DND-41 (cell line): ENCODE measurements around the gene CAMP.

Experiments
- ATAC-seq: fragments of 200-7000 bp; cut with Tn5 transposase; 3 replicates; pipeline ENCODE4 v1.9.1; 2021; ENCODE audit warnings: low read depth; ENCODE audit not compliant: insufficient read depth
- DNase-seq: peaks from one replicate; pipeline ENCODE4 v3.0.0-alpha.2; 2020
- H2AFZ ChIP-seq: 2 replicates; pipeline ENCODE4 v1.6.0; 2012; ENCODE audit warnings: low read depth, low read length
- H3K27ac ChIP-seq: 2 replicates; pipeline ENCODE4 v1.5.1; 2012; ENCODE audit warnings: low read length, inconsistent platforms
- H3K27me3 ChIP-seq: fragments of 200-600 bp; sonication (generic); 2 replicates; pipeline ENCODE4 v1.6.0; 2012; ENCODE audit warnings: low read length, mild to moderate bottlenecking, inconsistent platforms; ENCODE audit not compliant: insufficient read depth, poor library complexity
- H3K36me3 ChIP-seq: 2 replicates; pipeline ENCODE4 v1.5.1; 2012; ENCODE audit warnings: low read length, inconsistent platforms; ENCODE audit not compliant: insufficient read depth
- H3K4me1 ChIP-seq: 2 replicates; pipeline ENCODE4 v1.5.1; 2012; ENCODE audit warnings: mild to moderate bottlenecking, low read length; ENCODE audit not compliant: insufficient read depth
- H3K4me2 ChIP-seq: 2 replicates; pipeline ENCODE4 v1.6.0; 2012; ENCODE audit warnings: mild to moderate bottlenecking, moderate library complexity, low read length, inconsistent platforms; ENCODE audit not compliant: insufficient read depth
- H3K4me3 ChIP-seq, 2 experiments: fragments of 200-600 bp in 1 of 2; shearing (Covaris generic) in 1 of 2; 2 replicates each; pipeline ENCODE4 v1.5.1; 2012 to 2016; ENCODE audit warnings: inconsistent platforms in 2 of 2, low read length in 2 of 2, mild to moderate bottlenecking in 2 of 2, low read depth in 1 of 2, moderate library complexity in 1 of 2
- H3K79me2 ChIP-seq: 2 replicates; pipeline ENCODE4 v1.6.0; 2012; ENCODE audit warnings: low read length, inconsistent platforms; ENCODE audit not compliant: insufficient read depth
- H3K9ac ChIP-seq: 2 replicates; pipeline ENCODE4 v1.6.0; 2012; ENCODE audit warnings: low read depth, mild to moderate bottlenecking, inconsistent platforms, low read length, moderate library complexity
- H3K9me3 ChIP-seq: 2 replicates; pipeline ENCODE4 v1.5.1; 2012; ENCODE audit warnings: low read length, moderate library complexity, mild to moderate bottlenecking, inconsistent platforms; ENCODE audit not compliant: insufficient read depth, severe bottlenecking
- H4K20me1 ChIP-seq: 2 replicates; pipeline ENCODE4 v1.6.0; 2012; ENCODE audit warnings: low read length; ENCODE audit not compliant: insufficient read depth
- EZH2 ChIP-seq: IDR thresholded peaks from 3 replicates; pipeline ENCODE4 v1.6.1; 2012; ENCODE audit warnings: borderline replicate concordance, low read depth, mild to moderate bottlenecking, moderate library complexity, low read length, inconsistent platforms; ENCODE audit not compliant: severe bottlenecking
- TF ChIP-seq, protein P1 (sequence below): IDR thresholded peaks from 2 replicates; pipeline ENCODE4 v1.5.1; 2012; ENCODE audit warnings: borderline replicate concordance, low read length, moderate library complexity, mild to moderate bottlenecking; ENCODE audit not compliant: poor library complexity, severe bottlenecking; ENCODE audit errors: extremely low read depth

CAMP gene

DNA sequence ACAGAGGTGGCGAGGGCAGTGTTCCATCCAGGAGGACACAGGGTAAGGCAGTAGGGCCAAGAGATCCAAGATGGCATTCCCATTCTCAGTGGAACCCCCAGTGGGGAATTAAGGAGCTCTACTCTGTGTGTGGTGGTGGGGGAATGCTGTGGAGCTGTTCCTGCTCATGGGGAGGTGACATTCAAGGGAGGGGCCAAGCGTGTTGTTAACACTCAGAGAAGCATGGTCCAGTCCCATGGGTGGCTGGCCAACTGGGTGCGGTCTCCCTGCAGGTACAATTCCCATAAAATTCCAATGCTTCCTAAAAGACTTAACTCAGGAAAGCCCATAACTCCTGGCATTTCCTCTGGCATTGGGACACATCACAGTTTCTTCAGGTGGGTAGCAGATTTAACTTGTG lies 2.3 kb downstream of the CAMP start:
- H3K4me3 ChIP-seq: no peak overlapping the region
- H3K4me1 ChIP-seq: no peaks in the 10 kb centered on the region
- H4K20me1 ChIP-seq: no peaks in the 10 kb centered on the region
- H3K9me3 ChIP-seq: no peaks in the 10 kb centered on the region
- no peak overlapping the region for H3K27ac ChIP-seq
- ATAC-seq (no peak), DNase-seq (no peak)
- no peaks in the 10 kb centered on the region for H3K27me3 ChIP-seq
- TF ChIP-seq EZH2: no peak
- TF ChIP-seq, protein P1, sequence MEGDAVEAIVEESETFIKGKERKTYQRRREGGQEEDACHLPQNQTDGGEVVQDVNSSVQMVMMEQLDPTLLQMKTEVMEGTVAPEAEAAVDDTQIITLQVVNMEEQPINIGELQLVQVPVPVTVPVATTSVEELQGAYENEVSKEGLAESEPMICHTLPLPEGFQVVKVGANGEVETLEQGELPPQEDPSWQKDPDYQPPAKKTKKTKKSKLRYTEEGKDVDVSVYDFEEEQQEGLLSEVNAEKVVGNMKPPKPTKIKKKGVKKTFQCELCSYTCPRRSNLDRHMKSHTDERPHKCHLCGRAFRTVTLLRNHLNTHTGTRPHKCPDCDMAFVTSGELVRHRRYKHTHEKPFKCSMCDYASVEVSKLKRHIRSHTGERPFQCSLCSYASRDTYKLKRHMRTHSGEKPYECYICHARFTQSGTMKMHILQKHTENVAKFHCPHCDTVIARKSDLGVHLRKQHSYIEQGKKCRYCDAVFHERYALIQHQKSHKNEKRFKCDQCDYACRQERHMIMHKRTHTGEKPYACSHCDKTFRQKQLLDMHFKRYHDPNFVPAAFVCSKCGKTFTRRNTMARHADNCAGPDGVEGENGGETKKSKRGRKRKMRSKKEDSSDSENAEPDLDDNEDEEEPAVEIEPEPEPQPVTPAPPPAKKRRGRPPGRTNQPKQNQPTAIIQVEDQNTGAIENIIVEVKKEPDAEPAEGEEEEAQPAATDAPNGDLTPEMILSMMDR: no peak
- no peaks in the 10 kb centered on the region for H3K79me2 ChIP-seq
- H2AFZ ChIP-seq: no peak overlapping the region
- no peaks in the 10 kb centered on the region for H3K36me3 ChIP-seq
- no peak overlapping the region for H3K4me2 ChIP-seq
- H3K9ac ChIP-seq: no peak overlapping the region

DNA sequence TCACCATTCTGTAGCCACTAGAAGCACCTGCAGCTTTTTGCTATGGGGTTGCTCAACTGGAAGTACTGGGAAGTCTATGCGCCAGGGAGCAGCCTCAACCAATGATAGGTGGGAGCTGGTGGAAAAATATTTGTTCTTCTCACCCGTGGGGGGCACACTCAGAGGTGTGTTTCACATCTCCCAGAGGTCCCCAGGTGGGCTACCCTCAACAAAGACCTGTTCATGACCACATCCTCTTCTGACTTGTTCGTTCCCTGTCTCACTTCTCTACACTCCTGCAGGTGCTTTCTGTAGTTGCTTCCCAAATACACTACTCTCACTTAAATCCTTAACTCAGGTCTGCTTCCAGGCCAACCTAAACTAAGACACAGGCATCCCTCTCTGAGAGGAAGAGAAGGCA lies 3.6 kb downstream of the CAMP start:
- Histone ChIP-seq H2AFZ (no peak overlapping the region), H4K20me1 (no peaks in the 10 kb centered on the region), H3K27me3 (no peaks in the 10 kb centered on the region), H3K36me3 (no peaks in the 10 kb centered on the region), H3K4me2 (no peak overlapping the region), H3K27ac (no peak overlapping the region), H3K4me1 (no peaks in the 10 kb centered on the region), H3K9ac (no peak overlapping the region), H3K79me2 (no peaks in the 10 kb centered on the region), H3K4me3 (no peak overlapping the region), H3K9me3 (no peaks in the 10 kb centered on the region)
- TF ChIP-seq EZH2: no peak
- TF ChIP-seq, protein P1: no peak
- no peak for DNase-seq
- peak; percentile 37; the same call in 1 of the 3 replicates for ATAC-seq

DNA sequence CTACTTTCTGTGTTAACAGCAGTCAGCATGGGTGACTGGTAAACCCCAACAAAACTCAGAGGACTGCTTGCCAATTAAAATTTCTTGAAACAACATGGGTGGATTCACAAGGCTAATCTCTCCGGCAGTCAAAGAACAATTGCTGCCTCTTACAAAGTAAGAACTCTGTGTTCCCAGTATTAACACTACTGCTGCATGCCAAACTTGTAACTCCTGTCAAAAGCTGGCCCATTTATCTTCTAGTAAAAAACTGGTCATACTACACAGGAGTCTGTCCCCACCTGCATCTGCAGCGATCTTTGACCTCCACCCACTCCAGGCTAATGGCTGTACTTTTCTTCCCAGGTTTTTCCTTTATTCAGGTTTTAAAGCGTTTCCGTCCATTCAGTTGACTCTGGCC lies 8.9 kb downstream of the CAMP start:
- H3K27ac ChIP-seq: no peak overlapping the region
- H3K36me3 ChIP-seq: no peaks in the 10 kb centered on the region
- no peak overlapping the region for H3K4me3 ChIP-seq
- H3K4me2 ChIP-seq: no peak overlapping the region
- no peaks in the 10 kb centered on the region for H3K9me3 ChIP-seq
- DNase-seq (no peak), ATAC-seq (no peak)
- no peaks in the 10 kb centered on the region for H3K79me2 ChIP-seq
- no peak overlapping the region for H2AFZ ChIP-seq
- no peaks in the 10 kb centered on the region for H3K4me1 ChIP-seq
- TF ChIP-seq, protein P1: no peak
- no peak for TF ChIP-seq EZH2
- H3K9ac ChIP-seq: no peak overlapping the region
- H3K27me3 ChIP-seq: no peaks in the 10 kb centered on the region
- no peaks in the 10 kb centered on the region for H4K20me1 ChIP-seq

DNA sequence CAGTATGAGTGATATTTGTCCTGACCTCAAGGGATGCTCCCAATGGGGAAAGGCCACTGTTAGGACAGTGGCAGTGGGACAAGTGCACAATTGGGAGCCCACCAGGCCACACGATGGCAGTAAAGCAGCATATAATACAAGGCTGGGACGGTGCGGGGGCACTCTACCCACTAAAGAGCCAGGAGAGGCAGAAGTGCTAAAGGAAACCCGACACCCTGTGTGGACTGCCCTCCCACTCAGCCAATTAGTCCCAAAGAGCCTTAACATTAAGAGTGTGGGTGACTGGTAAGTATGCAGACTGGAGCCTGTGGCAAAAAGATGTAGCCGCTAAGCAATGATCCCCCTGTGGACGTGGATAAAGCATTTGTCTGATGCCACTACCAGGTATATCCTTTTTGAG lies 9.4 kb downstream of the CAMP start:
- H3K4me3 ChIP-seq: no peak overlapping the region
- no peak overlapping the region for H3K4me2 ChIP-seq
- H3K9ac ChIP-seq: no peak overlapping the region

More for the DNA sequence above, 9.4 kb downstream of the CAMP start:
- Histone ChIP-seq H2AFZ (no peak overlapping the region), H3K79me2 (no peaks in the 10 kb centered on the region), H3K27ac (no peak overlapping the region), H4K20me1 (no peaks in the 10 kb centered on the region), H3K27me3 (no peaks in the 10 kb centered on the region), H3K4me1 (no peaks in the 10 kb centered on the region), H3K9me3 (no peaks in the 10 kb centered on the region), H3K36me3 (no peaks in the 10 kb centered on the region)
- no peak for TF ChIP-seq EZH2
- TF ChIP-seq, protein P1: peak; percentile 55
- ATAC-seq: peak; percentile 78
- DNase-seq: peak; percentile 34
